ENCODE data around the gene FAM221B.

DNA sequence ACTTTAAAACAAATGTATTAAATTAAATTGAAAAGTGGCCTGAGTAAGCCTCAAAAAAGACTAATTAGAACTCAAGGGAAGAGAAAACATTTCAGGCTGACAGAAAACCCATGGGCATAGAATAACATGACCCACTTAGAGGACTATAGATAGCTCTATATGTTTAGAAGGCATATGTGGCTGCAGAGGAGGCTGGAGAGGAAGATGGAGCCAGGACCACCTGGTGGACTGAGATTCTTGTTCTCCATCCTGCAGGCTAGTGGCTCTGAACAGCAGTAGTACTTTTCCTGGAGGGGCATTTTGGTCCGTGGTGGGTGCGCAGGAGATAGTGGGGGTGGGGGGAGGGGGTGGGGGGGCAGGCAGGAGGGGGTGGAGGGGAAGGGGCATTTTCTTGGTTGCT is 47.5 kb downstream of the FAM221B start:
- TF ChIP-seq ZNF274 (IDR thresholded peaks at IDR 0.05; ENCODE audit: low read depth, low read length) (no peak), YY1 (IDR thresholded peaks at IDR 0.05; ENCODE audit: insufficient read depth, insufficient read length) (no peak)

Measured in NT2/D1 (cell line).